GM19452 (cell line): ENCODE results near the gene PRKD1.

ENCODE experiments used
- ATAC-seq: cut with Tn5 transposase; IDR thresholded peaks from one replicate; pipeline ENCODE4 v1.9.1; 2021; ENCODE audit not compliant: unreplicated experiment

The PRKD1 gene

DNA sequence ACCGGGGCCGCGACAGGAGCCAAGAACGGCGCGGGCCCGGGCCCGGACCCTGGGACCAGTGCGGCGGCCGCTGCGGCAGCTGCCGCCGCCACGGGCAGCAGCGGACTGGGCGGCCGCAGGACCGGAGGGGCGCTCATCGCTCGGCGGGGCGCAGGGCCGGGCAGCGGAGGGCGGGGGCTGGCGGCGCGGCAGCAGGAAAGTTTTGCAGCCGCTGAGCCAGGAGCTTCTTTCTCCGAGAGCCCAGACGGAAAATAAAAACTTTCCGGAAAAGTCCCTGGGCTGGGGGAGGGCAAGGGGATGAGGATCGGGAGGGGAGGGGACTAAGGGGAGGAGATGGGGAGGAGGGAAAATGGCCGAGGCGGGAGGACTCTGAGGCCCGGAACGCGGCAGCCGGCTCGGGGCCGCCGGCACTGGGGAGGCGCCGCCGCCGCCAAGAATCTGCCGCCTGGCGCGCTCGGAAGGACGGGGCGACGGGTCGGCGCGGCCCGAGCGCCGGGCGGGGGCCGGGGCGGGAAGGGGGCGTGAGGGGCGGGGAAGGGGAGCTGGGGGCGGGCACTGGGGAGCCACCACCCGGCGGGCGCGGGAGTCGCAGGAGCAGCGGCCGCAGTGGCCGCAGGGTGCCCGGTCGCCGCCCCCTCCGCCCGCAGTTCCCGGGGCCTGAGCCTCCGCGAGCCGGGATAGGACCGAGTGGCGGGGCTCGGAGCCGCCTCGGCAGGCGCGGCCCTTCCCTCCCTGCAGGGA is at the start of gene PRKD1:
Gene PRKD1 (minus strand): TSS at position 472 of the 741 bp plus-strand sequence.
- ATAC-seq, result peak; percentile 47

DNA sequence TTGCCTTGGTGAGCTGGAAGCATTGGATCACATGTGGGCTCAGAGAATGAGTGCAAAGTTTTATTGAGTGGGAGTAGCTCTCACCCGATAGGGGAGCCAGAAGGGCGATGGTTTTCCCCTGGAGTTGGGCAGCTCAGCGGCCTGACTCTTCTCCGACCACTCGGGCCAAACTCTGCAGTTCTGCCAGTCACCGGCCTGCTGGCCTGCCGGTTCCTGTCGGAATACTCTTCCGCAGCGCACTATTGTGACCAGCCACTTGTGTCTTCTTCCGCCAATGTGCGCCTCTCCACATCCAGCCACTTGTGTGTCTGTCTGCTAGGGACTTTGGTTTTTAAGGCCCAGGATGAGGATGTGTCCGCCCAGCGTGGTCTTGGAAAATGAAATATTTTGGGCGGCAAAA is 43.5 kb upstream of the PRKD1 start:
- ATAC-seq, result no peak

DNA sequence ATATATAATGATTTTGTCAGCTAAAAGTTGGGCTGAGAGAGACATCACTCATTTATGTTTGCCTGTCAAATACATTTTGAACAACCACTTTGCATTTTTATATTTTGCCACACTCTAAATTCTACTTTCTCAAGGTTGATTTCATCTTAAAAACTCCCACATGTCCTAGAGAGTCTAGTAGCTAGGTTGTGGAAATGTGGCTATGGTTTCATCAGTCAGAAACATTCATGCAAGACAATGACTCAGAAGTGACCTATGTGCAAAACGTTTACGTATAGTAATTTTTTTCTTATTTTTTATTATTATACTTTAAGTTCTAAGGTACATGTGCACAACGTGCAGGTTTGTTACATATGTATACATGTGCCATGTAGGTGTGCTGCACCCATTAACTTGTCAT is 27.4 kb upstream of the PRKD1 start:
- no peak for ATAC-seq

DNA sequence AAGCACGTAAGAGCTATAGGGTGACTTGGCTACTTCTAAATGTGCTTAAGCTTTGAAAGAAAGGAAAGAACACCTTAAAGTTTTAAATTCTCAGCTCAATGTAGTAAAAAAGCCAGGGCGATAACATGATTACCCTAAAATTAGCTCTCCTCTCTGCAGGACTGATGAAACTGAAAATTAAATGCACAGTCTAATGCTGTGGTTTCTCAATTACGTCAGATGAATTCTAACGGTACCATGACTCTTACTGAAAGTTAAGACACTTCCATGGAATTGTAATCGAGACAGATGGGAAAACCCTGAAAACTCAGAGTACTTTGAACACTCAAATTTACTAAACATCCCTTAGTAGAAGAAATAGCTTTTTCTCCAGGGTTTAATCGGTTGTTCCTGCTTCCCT is 25.9 kb upstream of the PRKD1 start:
- ATAC-seq, result no peak

DNA sequence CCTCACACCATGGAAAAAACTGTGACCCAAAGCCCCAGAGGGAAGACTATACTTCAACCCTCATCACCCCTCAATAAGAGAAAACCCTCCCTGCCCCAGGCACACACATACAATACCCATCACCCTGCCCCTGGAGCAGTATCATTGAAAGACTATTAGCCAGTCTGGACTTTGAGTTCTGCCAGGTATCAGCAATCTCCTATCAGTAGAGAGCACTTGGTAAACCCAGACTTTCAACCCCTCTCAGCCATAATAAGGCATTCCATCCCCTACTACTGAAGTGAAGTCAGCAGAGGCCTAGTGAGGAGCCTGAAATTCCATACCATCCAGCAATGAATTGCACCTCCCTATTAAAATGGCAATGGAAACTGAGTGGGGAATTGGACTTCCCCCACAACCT is 16.4 kb upstream of the PRKD1 start:
- no peak for ATAC-seq

DNA sequence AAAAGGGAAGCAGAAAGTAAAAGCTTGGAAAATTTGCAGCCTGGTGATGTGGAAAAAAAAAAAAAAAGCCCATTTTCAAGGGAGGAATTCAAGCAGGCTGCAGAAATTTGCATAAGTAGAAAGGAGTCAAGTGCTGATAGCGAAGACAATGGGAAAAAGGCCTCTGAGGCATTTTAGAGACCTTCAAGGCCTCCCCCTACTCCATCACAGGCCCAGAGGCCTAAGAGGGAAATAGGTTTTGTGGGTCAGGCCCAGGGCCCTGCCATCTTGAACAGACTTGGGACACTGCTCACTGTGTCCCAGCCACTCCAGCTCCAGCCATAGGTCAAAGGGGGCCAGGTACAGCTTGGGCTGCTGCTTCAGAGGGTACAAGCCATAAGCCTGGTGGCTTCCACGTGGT is 13.8 kb upstream of the PRKD1 start:
- no peak for ATAC-seq

DNA sequence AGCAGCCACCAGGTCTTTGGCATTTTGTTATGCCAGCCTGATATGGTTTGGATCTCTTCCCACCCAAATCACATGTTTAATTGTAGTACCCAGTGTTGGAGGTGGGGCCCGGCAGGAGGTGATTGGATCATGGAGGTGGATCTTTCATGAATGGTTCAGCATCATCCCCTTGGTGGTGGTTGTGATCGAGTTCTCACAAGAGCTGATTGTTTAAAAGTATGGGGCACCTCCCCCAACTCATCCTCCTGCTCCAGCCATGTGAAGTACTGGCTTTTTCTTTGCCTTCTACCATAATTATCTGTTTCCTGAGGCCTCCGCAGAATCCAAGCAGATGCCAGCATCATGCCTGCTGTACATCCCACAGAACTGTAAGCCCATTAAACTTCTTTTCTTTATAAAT is 12.8 kb upstream of the PRKD1 start:
- no peak for ATAC-seq

DNA sequence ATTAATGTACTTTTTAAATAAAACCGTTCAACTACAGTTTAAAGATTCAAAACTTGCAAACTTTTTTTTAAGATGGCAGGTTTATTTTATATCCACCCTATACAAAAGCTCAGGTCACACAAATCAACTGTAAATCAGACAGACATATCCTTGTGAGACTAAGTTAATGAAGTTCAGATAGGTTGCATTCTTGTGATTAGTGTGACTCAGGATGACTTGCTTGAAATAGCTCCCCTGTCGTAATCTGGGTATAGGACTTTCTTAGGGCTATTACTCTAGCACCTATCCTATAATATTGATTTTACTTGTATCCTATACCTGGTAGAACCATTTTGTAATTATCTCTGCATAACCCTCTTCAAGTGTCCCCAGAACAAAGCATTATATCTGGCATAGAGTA is 9.5 kb upstream of the PRKD1 start:
- ATAC-seq, result no peak

DNA sequence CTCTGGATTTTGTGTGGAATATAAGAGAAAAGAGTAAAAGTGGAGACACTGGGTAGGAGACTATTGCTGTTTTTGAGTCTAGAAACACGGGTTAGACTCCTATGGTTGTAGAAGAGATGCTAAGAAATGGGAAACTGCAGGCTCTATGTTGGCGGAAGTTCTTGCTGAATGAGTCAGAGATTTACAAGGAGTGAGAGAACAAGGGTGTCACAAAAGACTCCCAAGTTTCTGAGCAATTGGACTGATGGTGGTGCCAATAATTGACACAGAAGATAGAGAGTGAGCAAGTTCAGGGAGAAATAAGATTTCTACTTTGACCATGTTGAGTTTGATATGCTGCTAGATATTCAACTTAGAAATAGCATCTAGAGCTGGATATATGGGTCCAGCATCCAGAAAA is 2.6 kb upstream of the PRKD1 start:
- ATAC-seq, result no peak

DNA sequence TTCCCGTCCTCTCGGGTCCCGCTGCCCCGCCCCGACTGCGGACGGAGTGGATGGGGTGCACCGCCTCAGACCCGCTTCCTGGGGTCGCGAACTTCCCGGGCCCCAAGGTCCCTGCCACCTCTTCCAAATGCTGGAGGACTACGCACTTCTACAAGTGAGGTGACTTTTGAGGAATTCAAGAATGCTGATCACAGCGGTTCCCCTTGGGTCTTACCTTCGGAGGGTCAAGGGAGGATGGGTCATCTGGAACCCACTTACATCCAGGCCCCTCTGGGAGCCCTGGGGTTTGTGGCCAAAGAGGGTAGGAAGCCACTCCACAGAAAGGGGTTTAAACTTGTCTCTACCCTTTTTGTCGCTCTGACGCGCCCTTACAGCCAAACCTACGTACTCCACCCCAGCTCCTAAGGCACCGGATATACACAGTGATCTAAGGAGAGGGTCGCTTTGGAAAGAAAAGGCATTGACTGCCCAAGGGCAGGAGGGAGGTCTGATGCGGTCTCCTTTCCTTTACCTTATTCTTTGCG is 532 bp upstream of the PRKD1 start:
- no peak for ATAC-seq

DNA sequence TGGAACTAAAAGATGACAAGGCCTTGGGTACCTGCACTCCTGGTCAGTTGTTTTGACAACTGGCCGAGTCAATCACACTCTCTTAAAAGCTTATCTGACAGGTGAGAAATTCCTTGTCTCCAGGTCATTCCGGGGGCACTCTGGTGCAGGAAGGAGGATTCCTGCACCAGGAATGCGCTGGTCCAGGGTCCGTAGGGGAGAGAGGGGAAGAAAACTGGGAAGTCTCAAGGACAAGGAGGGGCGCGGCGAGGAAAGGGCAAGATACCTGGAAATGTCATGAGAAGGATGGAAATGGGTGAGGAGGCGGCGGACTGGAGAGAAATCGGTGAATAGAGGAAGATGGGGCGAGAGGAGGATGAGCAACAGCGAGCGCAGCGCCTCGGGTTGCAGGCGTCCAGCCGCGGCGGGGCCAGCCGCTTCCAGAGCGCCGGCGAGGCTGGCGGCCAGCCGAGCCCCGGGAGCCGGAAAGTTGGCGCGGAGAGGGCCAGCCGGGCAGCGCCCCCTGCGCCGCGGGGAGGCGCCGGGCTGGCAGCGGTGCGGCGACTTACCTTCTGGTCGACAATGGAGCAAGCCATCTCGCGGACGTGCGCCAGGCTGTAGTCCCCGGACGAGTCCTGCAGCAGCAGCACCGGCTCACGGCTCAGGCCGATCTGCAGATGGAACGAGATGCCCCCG is 809 bp downstream of the PRKD1 start:
- ATAC-seq, result peak; percentile 53

DNA sequence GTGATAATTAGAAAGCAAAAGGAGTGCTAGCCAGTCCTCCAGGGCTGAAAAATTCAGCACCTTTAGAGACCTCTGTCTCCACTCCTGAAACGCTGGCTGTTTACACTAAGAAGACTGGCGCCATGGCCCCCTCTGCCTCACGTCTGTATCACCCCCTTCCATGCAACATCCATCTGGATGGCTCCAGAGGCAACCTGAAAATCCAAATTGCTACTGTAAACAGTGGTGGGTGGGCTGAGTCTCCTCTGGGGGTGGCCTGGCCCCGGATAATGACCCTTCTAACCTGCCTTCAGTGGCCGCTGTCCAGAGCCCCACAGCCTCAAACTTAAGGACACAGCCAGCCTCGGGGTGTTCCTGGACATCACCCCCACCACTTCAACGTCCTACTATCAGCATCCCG is 1.4 kb downstream of the PRKD1 start:
- no peak for ATAC-seq

DNA sequence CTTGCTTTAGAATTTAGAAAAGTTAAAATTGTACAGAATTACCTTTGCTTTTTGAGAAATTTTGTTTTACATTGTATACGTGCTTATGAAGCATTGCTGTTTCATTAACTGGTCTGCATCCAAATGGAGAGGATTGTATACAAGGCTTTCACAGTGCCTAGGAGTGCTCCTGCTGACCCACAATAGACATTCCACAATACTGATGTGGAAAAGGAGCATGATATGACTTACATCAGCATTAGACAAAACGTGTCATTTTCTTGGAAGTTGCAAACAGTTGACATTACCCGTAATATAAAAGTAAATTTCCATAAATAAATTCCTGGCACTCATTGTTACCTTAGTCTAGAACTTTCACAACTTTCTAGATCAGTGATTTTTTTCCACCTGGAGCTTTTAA is 1.9 kb downstream of the PRKD1 start:
- no peak for ATAC-seq

DNA sequence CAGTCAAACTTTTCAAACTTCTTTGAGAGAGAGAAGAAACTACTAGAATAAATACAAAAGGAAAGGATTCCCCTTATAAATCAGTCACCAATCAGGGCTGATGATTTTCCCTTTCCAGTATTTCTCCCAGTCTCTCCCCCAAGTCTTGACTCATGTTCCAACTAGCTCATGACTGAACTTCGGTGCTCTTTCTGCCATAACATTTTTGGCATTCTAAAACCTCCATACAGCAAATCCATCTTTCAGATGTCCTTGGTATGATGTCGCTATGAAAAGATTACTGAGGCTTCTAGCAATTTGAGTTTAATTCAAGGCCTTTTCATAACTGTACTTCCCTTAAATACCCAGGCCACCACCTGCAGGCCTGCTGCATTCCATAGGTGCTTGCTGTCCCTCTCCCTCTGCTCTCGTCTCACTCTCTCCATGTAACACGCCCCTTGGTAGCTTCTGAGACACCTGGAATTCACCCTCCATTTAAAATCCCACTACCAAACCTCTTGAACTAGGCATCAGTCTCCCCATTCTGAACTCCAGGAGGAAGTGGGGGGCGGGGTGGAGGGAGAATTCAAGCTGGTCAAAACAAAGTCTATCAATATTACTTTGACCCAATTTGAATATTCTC is 2.4 kb downstream of the PRKD1 start:
- ATAC-seq, result no peak

DNA sequence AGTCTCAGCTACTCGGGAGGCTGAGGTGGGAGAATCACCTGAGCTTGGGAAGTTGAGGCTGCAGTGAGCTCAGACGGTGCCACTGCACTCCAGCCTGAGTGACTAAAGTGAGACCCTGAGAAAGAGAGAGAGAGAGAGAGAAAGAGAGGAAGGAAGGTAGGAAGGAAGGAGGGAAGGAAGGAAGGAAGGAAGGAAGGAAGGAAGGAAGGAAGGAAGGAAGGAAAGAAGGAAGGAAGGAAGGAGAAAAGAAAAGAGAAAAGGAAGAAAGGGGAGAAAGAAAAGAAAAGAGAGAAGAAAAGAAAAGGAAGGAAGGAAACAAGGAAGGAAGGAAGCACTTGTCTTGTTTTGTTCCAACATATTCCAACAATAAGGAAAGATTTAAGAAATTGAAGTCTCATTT is 7.8 kb downstream of the PRKD1 start:
- ATAC-seq, result no peak

DNA sequence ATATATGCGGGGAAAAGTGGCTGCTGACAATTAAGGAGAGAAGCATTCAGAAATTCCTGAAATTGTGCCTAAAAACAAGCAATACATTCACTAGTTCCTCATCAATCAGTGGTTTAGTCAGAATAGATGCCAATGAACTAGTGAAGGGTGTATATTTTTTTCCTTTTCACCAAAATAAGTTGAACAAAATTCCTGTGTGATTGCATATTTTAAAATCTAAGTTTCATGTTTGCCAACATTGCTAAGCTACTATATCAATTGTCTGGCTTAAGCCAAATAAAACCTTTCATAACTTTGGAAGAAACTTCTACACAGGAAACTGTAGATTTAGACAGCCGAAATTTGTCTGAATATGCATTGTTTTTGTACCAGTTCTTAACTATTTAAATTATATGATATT is 8.7 kb downstream of the PRKD1 start:
- ATAC-seq, result no peak

DNA sequence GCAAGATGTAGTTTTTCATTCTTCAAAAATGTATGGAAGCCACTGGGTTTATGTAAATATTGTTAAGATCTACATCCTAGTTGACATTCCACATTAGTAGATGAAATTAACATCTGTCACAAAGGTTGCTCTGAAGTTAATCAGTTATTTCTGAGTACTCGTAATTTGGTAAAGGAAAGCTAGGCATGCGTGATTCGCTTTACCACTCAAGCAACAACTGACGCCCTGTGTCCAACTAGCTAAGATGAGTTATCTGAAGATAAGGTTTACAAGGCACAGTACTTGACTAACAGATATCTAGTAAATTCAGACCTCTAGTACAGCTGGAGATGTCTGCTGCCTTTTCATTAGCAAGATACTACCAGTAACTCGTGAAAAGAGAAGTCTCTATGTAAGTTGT is 14.1 kb downstream of the PRKD1 start:
- ATAC-seq, result no peak

DNA sequence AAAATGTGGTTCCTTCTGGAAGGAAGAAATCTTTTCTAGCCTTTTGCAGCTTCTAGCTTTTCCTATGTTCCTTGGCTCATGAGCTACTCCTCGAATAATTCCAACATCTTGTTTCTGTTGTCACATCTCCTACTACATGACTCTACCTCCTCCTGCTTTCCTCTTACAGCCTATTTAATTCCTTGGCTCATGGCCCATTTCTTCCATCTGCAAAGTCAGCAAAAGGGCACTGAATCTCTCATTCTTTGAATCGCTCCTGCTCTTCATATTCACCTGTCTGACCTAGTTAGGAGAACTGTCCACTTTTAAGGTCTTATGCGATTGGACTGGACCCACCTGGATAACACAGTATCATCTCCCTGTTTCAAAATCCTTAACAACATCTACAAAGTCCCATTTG is 15.8 kb downstream of the PRKD1 start:
- ATAC-seq, result no peak

DNA sequence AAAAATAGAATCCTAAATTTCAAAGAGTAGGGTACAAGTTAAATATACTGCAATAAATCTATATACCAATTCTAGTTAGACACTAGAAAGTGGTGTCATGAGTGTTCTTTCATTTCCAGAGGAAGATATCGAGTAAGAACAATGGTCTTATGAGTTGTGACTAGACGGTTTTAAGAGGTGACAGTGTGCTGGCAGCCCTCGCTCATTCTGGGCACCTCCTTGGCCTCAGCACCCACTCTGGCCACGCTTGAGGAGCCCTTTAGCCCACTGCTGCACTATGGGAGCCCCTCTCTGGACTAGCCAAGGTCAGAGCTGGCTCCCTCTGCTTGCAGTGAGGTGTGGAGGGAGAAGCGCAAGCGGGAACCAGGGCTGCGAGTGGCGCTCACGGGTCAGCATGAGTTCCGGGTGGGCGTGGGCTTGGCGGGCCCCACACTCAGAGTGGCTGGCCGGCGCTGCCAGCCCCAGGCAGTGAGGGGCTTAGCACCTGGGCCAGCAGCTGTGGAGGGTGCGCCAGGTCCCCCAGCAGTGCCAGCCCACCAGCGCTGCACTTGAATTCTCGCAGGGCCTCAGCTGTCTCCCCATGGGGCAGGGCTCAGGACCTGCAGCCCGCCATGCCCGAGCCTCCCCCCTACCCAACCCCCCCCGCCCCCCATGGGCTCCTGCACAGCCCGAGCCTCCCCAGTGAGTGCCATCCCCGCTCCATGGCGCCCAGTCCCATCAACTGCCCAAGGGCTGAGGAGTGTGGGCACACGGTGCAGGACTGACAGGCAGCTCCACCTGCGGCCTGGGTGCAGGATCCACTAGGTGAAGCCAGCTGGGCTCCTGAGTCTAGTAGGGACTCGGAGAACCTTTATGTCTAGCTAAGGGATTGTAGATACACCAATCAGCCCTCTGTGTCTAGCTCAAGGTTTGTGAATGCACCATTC is 18.7 kb downstream of the PRKD1 start:
- no peak for ATAC-seq

DNA sequence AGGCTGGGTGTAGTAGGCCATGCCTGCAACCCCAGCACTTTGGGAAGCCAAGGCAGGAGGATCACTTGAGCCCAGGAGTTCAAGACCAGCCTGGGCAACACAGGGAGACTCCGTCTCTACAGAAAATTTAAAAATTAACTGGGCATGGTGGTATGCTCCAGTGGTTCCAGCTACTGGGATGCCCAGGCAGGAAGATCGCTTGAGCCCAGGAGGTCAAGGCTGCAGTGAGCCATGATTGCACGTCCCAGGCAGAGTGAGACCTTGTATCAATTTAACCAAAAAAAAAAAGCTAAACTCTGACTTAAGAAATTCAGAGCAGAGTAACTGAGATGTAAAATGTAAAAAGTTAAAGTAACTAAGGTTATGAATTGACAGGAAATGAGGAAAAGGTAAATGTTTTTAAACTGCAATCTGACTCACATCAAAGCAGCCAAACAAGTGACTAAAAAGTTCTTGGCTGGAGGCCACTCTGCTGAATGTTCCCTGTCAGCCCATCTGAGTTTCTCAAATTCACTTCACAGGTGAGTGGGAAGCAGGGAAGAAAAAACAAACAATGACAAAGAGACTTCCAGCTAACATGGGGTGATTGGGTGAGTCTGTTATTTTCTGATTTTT is 21.3 kb downstream of the PRKD1 start:
- ATAC-seq, result no peak

DNA sequence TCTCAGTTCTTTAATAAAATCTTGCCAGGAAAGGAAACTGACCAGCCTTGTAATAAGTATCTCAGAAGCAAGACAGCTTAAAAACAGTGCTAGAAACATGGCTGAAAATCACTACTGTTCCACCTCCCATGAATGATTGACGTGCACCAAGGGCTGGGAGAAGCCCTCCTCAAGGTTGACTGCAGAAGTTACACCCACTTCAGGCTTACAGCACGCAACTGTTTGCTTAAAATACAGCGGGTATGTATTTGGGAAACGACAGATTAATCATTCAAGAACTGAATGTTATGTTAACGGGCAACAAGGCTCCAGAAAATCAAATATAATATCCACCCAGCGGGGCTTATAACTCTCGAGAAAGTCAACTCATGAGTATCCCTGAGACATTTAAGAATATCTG is 22.1 kb downstream of the PRKD1 start:
- no peak for ATAC-seq
